HG03066 (cell line): ENCODE data around the gene SP3.

Experiments used
- ATAC-seq: cut with Tn5 transposase; IDR thresholded peaks from one replicate; pipeline ENCODE4 v1.9.1; 2021; ENCODE audit warnings: low read depth; ENCODE audit not compliant: unreplicated experiment

Gene SP3

DNA sequence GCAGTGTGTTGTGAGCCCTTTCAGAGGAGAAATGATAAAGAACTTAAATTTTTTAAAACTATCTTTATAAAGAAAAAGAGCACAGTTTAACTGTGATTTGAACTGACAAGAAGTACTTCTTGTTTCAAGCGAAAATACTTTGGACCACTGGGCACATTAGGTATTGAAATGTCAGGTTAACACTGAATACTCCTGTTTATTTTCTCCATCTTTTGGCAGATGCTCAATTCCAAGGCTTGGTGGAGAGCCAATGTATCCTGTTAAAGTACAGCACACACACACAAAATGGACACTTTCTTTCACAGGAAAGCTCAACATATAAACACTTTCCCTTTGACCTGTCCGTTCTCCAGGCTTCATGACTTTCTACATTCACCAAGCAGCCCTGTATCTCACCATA, 32.6 kb upstream of the SP3 start:
- ATAC-seq = no peak

DNA sequence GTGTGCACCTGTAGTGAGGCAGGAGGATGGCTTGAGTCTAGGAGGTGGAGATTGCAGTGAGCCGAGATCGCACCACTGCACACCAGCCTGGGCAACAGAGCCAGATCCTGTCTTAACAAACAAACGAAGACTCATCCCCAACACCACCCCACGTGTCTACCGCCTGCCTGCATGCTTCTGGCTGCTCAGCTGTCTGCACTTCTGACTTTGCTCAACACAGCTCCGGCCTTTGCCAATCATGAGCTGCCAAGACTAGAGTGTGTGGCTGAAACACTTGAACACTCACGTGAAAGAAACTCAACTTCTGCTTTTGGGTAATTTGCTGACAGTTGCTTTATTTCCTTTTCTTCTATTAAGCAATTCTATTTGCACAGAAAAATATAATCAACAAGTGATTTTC, 32.1 kb upstream of the SP3 start:
- peak; percentile 92 for ATAC-seq

DNA sequence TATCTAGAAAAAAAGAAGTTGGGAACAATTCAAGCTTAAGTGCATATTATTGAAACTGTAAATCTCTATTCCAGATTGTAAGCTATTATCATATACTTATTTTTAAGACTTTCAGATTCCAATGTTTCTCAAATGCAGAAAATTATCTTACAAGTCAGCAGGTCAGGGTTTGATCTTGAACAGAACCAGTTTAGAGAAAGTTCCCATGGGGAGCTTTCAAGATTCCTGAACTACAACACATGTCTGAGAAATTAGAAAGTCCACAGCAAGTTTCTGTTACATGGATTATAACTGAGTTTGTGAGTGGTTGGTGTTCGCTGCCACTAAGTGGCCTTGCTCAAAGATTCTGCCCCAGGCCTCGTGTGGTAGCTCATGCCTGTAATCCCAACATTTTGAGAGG, 31.6 kb upstream of the SP3 start:
- ATAC-seq = no peak

DNA sequence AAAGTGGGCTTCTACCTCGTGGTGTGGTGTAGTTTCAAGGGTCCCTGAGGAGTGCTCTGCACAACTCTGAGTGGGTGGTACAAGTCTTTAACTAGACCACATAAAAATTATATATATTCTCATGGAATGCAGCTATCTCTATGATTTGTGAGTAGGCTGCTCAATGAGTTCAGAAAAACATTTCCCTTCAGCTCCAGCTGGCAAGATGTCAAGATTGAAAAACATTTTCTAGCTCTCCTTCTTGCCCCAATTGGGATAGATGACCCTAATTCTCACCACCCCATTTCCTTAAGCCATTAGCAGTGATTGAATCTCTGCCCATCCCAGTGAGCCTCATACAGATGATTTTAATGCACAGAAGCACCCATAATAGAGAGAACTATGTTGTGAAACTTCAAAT, 28.3 kb upstream of the SP3 start:
- ATAC-seq = no peak

DNA sequence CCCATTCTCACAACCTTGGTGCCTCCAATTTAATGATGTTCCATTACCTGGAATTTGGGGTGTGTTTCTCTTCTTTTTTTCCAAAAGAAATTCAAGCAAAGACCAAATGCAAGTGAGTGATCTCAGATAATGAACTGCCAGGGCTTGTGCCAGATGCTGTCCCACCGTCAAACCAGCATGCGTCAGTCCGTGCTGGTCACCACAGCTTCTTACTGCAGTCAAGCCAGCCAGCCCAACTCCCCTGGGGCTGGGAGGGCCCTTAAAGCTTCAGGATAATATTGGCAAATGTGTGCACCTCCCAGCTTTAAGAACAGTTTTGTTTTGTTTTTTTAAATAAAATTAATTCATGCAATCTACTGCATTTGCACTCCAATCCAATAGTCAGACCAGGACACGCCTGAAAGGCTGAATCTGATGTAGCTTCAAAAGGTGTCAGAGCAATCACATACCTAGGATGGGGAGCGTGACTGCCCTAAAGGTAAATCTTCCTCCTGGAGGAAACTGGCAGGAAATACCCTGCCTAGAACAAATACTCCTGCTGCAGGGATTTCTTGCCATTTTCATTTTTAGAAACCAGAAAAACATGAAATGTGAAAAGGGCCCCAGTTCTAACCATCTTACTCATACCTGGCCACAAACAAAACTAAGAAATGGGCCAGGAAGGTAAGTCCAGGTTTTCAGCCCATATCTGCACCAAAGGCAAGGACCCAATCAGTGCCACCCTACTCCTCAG, 26.8 kb upstream of the SP3 start:
- no peak for ATAC-seq

DNA sequence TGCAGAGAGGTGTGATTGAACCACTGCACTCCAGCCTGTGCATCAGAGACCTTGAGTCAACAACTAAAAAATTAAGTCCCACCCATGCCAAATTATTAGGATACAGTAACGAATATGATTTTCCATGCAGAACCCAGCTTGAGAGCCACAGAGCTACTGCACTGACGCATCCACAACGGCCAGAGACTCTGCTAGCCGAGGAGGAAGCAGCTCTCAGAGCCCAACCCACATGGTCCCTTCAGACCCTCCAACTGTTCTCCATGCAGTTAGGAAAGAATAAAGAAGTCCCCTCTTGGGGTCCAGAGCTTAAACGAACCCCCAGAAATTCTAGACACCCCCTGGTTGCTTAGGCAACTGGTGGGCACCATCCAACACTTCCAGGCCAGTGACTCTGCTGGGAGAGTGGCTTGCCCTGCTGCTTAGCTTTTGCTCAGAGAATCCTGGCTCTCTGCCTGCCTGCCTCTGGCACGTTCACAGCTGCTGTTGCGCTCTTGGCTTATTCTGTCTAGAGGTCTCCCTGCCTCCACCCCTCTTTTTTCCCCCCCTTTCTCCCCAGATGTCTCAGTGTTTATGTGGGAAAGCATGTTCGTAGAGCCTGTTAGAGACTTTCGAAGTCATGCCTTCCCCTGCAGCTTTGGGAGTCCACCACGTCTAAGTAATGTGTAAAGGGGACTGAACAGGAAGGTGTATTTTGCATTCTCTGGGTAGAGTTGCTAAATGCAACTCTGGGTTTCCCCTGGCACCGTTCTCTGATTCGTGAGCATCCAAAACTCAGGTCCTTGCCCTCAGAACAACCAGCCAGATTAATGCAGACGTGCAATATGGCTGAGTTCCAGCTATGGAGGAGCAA, 26.0 kb upstream of the SP3 start:
- peak; percentile 55 for ATAC-seq

DNA sequence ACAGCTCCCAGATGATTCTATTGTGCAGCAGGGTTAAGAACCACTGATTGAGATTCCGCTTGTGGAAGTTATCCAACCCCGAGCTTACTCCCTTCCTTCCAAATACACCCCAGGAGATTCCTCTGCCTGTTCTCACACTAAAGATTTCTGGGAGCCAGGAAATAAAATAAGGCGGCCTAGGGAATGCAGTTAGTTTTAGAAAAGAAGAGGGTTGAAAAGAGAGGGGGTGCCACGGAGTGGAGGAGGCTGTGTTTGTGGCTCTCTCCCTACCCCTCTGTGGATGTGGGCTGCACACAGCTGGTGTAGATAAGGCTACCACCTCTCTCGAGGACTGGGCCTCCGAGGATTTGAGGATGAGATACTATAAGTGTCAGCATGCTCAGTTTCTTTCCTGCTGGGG, 25.1 kb upstream of the SP3 start:
- ATAC-seq = no peak

DNA sequence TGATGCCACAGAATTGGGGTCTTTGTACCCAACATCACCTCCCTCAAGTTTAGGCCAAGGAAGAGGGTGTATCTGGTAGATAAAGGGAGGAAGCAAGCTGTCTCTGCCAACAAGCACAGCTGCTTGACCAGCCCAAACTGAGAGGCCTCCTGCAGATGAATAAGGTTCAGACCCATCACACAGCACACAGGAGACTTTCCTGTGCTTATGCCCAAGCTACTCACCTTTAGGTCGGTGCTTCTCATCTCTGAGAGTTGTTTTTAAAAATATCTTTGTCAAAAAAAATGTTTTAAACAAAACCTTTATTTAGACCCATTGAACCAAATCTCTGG, 24.7 kb upstream of the SP3 start:
- no peak for ATAC-seq

DNA sequence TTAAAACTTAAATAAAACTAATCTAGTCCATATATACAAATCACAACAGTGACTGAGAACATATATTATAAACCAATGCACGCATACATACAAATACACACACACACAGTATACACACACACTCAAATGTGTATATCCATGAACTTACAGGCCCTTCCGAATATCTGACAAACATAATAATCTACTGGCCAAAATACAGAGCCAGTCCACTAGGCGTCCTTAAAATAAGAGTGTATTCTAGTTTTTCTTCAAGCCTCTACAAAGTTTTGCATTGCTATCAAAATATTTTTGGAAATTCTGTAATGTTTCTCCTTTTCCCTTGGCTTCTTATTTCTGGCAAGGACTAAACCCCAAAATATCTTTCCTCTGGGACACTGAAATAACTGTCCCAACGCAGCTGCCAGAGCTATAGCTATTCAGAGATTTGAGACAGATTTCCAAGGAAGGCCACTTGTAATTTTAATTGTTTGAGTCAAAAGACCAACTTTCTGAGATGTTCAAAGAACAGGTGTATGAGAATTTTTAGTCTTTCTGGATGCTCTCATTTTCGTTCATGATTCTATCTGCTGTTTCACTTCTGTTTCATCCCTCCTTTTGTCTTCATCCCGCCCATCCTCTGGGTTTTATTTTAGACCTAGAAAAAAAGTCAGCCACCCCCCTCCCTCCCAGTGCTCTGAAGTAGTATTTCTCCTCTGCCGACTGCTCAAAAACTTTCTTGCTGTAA, 24.1 kb upstream of the SP3 start:
- no peak for ATAC-seq

DNA sequence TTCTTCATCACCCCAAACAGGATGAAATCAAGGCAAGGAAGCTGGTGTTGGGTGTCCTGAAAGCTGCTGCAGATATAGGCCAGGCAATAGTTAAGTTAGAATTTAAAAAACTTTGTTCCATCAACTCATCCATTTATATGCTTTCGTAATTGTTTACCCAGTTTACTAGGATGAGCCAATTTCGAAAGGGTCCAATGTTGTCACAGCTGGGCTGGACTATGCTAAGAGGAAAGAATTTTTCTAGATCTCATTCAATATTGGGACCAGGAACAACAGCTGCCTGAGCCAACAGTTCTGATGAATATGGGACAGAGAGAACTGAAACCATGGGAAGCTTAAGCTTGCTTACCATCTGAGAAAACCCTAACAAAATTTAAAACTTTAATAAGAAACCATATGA, 21.6 kb upstream of the SP3 start:
- ATAC-seq = no peak

DNA sequence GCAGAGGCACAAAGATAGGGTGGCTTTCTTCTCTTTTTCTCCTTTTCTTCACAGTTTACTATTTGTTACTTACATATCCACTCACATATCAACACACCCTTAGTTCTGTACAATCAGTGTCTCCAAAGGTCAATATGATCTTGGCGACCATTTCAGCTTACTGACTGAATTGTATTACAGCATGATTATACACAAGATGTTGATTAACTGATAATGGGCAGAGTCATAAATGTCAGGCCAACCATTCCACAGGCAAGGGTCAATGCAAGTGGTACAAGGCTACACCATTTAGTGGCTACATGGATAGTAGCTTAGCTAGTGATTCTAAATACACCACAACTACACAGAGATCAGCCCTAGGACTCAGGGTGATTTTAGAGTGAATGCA, 20.4 kb upstream of the SP3 start:
- no peak for ATAC-seq

DNA sequence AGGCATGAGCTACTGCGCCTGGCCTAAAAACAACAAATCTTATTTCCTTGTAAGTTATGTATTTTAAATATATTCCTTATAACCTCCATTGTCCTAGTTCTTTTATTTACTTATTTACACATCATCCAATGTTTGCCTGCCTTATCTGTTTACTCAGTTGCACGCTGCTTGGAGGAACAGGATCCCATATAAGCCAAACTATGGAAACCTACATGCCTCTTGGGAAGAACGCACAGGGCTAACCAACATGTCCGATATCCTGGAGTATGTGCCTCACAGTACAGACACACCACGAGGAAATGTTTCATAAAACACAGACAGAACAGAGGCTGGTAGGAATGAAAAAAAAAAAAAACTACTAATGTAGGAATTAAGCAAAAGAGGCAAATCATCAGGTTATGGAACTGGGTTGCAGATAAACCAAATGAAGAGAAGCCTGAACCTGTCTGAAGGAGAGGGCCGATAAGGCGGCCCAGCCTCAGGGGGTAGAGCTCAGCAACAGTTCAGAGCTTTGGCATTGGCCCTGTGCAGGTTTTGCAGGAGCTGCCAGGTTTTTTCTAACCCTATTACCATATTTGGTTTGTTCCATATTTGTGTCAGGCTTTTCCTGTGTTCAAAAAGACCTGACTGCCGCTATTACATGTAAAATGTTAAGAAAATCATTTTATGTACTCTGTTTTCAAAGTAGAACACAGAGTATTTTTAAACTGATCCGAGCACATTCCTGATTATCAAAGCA, 19.9 kb upstream of the SP3 start:
- no peak for ATAC-seq

DNA sequence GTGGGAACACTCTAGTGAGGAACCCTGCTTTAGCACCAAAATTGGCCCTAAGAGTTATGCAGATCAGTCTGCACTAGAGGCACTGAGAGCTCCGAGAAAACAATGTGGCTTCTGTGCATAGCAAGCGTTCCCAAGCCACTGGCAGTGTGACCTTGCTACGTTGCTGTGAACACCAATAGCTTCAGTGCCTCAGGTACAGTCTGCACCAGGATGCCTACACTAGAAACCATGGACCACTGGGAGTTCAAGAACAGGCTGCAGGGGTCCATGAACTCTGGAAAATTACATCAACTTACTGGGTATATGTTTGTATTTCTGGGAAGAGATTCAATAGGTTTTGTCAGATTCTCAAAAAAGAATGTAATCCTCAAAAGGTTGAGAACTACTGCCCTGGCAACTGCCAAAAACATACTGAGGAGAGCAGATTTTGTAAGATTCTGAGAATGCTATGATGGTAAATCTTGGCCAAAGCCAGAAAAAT, 18.3 kb upstream of the SP3 start:
- ATAC-seq = no peak

DNA sequence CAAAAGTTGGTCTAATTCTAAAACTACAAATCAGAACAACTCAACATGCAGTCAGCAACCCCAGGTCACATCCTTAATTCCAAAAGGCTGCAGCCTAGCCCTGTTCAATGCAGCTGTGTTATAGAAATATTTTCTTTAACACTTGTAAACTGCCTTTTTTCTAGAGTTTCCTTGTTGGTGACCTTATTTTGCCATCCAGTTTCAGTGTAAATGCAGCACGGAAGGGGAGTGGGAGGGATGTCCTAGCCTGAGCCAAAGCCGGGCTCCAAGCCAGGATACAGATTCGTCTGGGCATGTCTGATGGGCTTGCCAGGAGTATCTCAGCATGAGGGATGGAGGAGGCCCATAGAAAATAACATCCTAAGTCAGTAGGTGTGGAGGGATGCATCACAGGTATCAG, 17.7 kb upstream of the SP3 start:
- ATAC-seq = no peak

DNA sequence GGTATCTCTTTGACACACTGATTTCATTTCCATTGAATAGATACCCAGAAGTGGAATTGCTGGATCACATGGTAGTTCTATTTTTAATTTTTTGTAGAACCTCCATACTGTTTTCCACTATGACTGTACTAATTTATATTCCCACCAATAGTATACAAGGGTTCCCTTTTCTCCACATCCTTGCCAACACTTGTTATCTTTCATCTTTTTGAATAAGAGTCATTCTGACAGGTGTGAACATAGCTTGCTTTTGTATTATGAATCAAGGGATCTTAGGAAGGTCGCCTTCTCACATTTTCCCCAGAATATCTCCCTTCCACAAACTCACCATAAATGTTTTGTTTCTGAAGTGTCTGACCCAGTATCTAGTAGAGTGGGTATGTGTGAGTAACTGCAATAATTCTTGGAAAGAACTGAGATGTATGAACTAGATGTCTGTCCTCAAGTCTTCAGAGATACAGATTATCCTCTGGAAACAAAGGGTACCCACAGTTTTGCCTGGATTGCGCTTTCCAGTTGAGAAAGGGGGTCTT, 17.1 kb upstream of the SP3 start:
- no peak for ATAC-seq

DNA sequence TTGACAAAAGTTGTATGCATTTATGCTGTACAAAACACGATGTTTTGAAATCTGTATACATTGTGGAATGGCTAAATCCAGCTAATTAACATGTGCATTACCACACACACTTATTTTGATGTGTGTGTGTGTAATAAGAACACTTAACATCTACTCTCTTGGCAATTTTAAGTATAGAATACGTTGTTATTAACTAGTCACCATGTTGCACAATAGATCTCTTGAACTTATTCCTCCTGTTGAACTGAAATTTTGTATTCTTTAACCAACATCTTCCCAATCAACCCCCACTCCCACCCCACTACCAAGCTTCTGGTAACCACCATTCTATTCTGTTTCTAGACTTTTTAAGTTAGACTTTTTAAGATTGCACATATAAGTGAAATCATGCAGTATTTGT, 16.3 kb upstream of the SP3 start:
- ATAC-seq = no peak

DNA sequence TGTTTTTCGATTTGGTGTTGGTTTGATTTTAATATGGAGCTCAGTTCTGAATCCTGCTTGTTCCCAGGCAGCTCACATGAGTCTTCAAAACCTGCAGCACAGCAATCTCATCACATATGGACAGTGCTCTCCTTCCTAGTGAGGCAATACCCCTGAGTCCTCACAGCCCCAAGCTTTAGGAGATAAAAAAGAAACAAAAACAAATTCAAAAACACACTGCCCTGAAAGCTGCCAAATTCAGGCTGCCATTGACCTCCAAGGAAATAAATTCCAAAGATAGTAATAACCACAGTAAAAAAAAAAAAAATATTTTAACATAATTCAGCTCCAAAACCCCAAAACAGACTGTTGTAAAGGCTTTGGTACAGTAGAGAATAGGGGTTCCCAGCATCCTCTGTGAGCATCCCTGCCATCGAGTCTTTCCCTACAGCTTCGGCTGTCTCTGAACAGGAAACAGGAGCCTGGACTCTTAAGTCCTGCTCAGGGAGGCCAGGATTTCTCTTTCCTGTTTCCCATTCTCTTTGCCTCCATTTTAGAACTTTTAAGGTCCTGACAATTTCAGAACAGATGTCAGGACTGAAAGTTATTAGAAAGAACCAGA, 14.7 kb upstream of the SP3 start:
- no peak for ATAC-seq

DNA sequence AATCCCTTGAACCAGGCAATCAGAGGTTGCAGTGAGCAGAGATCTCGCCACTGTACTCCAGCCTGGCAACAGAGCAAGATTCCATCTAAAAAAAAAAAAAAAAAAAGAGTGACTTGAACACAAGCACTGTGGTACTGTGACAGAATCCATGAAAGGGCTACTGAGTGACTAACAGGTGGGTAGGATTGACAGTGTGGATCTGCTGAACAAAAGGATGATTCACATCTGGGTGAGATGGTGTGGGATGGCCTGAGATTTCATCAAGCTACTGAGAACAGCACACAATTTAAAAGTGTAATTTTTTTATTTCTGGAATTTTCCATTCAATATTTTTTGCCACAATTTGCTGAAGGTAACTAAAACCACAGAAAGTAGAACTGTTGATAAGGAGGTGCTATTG, 13.3 kb upstream of the SP3 start:
- ATAC-seq = no peak

DNA sequence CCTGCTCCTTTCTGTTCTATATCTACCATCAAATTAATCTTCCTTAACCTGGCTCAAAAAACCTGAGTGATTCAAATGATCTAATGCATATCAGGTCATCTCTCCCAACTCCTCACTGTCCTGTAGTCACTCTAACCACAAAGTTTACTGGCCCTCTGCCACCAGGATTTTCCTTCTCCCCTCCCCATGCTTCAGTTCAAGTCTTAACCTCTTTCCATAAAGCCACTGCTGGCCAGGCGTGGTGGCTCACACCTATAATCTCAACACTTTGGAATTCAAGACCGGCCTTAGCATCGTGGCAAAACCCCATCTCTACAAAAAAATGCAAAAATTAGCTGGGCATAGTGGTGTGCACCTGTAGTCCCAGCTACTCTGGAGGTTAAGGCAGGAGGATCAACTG, 7.5 kb upstream of the SP3 start:
- no peak for ATAC-seq

DNA sequence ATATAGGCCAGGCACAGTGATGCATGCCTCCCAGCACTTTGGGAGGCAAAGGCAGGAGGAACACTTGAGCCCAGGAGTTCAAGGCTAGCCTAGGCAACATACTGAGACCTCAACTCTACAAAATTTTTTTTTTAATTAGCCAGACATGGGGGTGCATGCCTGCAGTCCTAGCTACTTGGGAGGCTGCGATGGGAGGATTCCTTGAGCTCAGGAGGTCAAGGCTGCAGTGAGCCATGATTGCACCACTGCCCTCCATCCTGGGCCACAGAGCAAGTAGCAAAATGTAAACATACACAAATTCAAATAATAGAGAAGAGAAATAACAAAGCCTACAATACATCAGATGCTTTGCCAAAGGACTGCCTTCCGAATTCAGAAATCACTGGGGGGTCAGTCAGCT, 7.0 kb upstream of the SP3 start:
- no peak for ATAC-seq
